Hematopoietic multipotent progenitor cell treated with erythropoietin and hydrocortisone succinate and interleukin-3 and kit ligand, for 17 days (in vitro differentiated cells): ENCODE data around the gene NHLRC4.
A peak's percentile ranks its signal among the peaks of the same experiment; 100 is the strongest.
"Not testable (repeated sequence)": the region's sequence is repeated elsewhere in the genome, so short reads cannot be mapped to it uniquely, and the experiment has no call there.

Experiments used
- DNase-seq: peaks from one replicate; pipeline ENCODE4 v3.0.0-alpha.2; 2015; ENCODE audit warnings: low spot score

The NHLRC4 gene

DNA sequence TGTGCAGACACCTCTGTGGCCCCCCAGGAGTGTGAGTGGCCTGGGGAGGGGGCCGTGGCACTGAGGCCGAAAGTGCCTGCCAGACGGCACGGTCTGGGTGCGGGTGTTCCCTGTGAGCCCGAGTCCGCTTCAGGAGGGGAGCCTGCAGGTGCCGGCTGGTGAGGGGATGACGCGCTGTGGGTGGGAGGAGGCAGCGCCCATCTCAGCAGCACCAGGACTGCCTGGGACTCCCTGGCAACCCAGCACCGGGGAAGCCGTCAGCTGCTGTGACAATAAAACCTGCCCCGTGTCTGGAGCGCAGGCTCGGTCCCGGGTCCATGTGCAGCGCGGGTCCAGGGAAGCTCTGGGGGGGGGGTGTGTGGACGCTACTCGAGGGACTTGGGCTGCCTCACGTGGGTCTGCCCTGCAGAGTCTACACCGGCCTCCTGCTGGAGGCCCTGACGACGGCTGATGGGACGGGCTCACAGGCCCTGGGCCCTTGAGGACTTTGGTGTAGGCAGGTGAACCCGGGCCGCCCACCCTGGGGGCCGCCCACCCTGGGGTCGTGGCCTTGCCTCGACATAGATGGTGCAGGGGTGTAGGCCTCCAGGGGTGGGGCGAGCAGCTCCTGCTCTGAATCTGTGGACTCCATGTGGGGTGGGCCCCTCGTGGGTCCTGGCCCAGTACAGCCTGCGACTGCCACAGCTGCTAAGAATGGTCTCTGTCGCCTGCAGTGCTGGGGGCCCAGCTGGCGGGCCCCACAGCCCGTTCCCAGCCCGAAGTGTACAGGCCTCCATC lies 17.2 kb downstream of the NHLRC4 start:
- DNase-seq: peak; percentile 25

DNA sequence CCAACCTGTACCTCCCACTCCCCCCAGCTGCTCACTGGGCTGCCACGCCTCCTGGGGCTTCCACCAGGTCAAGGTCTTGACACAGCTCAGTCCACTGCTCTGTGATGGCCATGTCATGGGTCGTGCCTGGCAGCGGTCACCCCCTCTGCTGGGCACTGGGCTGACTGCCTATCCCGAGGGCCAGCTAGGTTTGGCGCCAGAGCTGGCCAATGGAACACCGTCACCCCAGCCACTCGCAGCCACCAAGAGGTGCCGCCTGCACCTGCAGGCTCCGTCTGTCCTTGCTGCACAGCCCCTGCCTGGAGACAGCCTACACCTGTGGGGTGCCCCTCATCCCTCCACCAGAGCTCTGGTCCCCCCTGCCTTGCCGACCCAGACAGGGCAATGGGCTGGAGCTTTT lies 18.5 kb downstream of the NHLRC4 start:
- peak; percentile 24 for DNase-seq

DNA sequence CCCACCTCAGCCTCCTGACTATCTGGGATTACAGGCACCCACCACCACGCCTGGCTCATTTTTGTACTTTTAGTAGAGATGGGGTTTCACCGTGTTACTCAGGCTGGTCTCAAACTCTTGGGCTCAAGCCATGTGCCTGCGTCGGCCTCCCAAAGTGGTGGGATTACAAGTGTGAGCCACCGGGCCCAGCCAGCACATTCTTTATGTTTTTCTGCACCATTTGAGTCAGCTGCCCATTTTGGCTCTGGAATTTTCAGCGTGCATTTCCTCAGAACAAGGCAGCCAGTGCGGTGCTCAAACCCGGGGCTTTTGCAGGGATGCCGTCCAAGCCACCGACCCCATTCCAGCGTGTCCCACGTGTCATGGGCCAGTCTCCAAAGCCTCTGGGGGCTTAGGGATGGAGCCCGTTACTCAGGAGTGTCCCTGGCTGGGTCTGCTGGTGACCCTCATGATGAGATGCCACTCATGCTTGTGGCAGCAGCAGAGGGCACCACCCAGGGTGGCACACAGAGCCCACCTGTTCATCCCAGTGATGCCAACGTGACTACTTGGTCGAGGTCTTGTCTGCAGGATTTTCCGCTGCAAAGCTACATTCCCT lies 19.3 kb downstream of the NHLRC4 start:
- no peak for DNase-seq

DNA sequence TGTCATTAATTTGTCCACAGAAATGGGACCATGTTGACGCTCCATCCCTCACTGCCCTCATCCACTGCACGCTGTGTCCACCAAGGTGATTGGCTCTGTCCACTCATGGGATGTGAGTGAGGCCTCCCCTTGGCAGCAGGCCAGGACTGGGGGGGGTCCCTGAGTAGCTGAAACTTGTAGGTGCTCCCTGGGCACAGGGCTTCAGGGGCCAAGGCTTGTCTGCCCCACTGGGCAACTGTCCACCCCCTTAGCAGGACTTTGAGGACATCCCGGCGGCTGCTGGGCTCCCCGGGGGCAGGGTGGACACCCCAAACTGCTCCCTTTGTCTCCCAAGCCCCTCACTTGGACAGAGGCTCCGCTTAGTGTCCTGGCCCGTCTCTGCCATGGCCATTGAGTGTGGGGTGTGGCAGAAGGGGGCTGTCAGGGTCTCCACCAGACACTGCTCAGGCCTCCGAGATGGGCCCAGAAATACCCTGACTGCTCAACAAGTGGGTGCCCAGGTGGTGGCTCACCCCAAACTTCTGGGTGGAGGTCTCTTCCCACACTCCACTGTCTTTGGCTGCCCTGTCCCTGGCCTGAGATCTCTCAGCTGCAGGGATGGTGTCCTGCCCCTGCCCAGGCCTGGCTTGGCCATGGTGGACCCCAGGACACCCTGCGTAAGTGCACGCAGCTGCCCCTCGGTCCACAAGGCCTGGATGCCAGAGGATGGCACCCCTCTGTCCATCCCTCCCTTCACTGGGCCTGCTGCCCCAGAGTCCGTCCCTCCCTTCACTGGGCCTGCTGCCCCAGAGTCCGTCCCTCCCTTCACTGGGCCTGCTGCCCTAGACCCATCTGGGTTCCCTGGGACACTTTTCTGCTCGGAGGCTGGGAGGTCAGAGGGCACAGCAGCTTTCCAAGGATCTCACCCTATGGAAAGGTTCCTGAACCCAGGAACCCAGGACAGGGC lies 20.1 kb downstream of the NHLRC4 start:
- peak; percentile 29 for DNase-seq

DNA sequence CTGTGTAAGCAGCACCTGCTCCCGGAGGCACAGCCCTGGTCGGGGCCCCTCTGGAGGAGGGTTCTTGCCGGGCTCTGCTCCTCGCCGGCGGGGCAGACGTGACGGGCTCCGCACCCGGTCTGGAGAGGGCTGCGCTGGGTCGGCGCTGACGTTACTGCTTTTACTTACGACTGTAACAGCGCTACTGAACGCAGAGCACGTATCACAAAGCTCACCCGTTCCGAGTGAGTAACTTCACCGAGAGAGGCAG lies 21.8 kb downstream of the NHLRC4 start:
- DNase-seq: peak; percentile 63

DNA sequence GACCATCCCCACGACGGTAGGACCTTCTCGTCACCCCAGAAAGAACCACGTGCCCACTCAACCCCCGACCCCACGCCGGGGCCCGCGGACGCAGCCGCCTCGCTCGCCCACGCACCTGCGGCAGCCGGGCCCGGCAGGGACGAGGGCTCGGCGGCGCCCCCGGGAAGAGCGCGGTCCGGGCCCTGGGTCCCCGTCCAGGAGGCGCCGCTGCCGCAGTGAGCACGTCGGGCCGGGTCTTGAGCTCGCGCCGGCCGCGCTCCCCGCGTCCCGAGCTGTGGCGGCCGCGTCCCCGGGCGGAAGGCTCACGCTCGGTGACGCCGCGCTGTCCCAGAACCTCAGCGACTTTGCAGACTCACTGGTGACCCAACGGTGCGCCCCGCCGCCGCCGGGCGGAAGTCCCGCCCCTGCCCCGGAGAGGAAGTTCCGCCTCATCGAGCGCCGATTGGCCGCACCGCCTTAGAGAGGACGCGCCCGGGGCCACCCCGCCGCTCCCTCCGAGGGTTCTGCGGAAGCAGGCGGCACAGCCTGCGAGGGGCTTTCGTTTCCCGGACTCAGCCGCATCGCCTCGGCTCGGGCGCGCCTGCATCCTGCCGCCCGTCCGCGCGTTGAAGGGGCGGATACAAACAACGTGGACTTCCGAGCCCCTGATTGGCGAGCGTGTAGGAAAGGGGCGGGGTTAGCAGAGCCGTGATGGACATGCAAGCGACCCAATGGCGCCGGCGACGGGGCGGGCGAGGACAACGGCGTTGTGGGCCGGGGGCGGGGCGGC lies 22.3 kb downstream of the NHLRC4 start:
- peak; percentile 99 for DNase-seq

DNA sequence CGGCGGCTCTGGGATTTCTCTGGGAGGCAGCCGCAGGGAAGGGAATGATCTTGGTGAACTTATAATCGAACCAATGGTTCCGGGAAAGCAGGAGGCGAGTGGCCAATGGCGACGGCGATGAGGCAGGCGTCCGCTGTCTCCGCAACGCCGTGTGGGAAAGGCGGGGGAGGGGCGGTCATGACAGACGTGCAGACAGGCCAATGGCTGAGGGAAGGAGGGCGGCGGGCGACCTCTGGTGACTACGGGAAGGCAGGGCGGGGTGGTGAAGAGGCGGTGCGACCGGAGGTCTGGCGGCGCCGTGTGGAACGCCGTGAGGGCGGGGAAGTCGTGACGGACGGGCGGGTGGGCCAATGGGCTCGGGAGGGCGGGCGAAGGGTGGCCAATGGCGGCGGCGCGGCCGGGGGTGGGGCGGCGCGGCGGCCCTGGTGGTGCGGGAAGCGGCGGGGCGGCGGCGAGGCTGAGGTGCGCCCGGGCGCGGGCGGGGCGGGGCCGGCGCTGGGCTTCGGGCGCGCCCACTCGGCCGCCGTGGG lies 22.9 kb downstream of the NHLRC4 start, which contains the start of gene RAB40C:
RAB40C (plus strand) TSS at position 409 of the 530 bp plus-strand sequence. CDS start 226 bp downstream, outside the sequence.
- peak; percentile 99 for DNase-seq

DNA sequence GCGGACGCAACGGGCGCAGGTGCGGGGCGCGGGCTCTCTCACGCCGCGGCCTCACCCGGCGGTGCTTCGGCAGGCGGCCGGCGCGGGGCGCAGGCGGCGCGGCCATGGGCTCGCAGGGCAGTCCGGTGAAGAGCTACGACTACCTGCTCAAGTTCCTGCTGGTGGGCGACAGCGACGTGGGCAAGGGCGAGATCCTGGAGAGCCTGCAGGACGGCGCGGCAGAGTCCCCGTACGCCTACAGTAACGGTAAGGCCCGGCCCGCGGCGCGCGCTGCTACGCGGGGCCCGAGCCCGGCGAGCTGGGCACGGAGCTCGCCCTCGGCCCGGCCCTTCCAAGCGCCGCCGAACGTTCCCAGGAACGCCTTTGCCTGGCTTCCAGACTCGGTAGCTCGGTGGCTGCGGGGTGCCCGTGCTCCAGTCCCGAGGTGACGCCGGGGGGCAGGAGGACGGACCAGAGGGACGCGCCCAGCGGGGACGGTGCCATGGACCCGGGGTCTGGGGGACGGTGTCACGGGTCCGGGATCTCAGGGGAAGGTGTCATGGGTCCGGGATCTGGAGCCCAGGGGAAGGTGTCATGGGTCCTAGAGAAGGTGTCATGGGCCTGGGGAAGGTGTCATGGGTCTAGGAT lies 23.5 kb downstream of the NHLRC4 start:
- no peak for DNase-seq

DNA sequence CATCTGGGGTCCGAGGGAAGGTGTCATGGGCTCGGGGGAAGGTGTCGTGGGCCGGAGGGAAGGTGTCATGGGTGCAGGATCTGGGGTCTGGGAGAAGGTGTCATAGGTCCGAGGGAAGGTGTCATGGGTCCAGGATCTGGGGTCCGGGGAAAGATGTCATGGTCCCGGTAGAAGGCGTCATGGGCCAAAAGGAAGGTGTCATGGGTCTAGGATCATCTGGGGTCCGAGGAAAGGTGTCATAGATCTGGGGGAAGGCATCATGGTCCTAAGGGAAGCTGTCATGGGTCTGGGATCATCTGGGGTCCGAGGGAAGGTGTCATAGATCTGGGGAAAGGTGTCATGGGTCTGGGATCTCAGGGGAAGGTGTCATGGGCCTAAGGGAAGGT lies 24.0 kb downstream of the NHLRC4 start:
- DNase-seq: no peak

DNA sequence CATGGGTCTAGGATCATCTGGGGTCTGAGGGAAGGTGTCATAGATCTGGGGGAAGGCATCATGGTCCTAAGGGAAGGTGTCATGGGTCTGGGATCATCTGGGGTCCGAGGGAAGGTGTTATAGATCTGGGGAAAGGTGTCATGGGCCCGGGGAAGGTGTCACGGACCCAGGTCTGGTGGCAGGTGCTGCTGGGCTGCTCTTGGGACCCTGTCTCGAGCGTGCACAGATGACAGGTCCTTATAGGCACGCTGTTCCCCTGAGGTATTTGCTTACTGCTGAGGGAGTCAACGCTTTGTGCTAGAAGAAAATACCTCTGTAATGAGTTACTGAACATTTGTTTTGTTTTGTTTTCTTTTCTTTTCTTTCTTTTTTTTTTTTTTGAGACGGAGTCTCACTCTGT lies 24.4 kb downstream of the NHLRC4 start:
- DNase-seq: no peak

DNA sequence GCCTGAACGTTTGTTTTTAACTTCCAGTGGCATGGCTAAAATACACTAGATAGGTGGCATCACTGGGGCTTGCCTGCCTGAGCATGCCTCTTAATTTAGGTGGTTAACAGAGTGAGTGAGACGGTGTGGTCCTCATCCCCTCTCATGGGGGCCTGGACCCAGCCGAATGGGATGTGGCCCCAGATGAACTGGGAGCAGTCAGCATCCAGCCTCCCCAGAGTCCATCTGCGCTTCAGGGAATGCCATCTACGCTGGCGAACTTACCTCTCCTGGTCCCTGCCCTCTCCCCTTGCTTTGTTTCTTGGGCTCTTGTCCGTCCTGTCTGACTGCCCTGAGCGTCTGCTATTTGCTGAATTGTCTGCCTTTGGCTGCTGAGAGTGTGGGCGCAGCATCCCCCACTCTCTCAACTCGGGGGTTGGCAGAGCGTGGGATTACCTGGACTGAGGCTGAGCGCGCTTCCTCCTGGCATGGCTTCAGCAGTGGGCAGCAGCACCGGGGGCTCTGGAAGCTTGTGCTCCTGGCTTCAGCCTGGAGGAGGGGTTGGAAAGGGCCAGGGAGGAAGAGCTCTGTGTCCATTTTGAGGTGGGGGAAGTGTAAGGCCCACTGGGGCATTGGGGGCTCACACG lies 25.2 kb downstream of the NHLRC4 start:
- DNase-seq: no peak

DNA sequence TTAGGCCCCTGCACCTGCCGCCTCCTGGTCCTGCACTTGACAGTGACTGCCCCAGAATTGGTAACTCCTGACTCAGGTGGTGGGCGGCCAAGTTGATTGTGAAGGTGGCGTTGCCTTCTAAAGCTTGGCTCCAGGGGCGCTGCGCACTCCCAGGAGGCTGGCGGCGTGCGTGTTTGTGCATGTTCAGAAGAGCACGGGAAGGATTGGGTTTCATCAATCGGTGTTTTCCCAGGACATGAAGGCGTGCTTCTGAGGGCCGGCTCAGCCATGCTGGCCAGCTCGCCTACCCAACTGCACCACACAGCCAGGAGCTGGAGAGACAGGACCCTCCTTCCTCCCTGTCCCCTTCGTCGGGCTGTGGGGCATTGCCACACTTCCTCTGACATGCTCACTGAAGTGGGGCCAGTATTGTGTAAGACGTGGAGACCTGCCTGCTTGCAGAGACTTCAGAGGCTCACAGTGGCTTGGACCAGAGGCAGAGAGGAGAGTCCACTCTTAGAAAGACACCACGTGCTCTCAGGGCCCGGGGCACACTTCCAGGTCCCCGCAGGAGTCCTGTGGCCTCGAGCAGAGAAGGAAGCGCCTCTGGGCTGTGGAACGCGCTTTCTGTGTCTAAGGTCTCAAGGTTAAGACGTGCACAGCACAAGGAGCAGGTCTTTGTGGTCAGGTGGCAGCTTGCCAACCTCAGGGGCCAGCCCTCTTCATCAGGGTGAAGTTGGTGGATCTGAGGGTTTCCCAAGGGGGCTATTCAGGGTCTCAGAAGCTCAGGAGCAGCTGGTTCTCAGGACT lies 25.9 kb downstream of the NHLRC4 start:
- DNase-seq: no peak

DNA sequence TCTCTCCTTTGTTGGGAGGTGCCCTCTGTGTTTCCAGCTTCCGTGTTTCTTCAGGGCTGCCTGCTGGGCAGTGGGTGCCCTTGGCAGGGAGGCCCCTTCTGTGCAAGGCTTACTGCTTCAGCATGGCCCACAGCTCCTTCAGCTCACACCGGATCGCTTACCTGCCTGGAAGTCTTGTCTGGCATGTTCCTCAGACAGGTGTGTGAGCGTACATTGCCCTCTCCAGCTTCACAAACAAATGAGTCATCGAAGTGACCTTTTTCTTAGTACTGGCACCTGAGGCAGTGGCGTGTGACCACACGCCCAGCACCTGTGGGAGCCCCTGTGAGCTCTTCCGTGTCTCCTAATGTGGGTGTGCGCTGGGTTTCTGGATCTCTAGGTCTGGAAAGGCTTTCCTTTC lies 26.6 kb downstream of the NHLRC4 start:
- DNase-seq: no peak

DNA sequence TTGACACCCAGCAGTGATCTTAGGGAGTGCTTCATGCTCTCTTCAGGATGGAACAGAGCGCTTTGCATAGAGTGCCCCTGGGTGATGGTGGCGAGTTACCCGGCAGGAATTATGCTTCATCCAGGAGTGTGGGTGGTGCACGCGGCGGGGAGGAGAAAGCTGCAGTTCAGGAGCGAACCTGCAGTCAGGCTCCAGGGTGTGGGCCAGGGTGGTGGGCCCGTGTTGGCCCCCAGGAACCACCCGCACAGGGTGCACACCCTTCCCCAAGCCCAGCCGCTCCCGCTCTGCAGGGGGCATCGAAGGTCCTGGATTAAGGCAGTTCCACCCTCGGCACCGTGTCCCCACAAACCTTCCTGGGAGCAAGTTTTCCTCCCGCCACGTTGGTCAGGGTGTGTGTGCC lies 27.0 kb downstream of the NHLRC4 start:
- DNase-seq: no peak

DNA sequence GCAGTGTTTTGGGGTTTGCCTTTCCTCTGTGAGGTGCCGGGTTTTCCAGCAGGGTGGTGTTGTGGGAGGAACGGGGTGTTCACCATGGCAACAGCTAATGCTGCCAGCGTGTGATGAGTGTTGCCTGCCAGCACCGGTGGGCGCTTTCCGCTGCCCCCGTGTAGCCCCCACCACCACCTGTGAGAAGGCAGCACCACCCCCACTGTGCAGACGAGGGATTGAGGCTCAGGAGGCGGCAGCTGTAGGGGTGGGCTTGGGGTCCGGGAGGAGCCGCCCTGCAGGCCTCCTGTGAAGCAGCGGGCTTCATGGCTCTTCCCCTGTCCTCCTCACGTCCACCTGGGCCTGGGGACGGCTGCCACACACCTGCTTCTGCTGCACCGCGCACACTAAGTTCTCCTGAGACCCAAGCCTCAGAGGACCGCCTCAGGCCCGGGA lies 28.3 kb downstream of the NHLRC4 start:
- DNase-seq: no peak

DNA sequence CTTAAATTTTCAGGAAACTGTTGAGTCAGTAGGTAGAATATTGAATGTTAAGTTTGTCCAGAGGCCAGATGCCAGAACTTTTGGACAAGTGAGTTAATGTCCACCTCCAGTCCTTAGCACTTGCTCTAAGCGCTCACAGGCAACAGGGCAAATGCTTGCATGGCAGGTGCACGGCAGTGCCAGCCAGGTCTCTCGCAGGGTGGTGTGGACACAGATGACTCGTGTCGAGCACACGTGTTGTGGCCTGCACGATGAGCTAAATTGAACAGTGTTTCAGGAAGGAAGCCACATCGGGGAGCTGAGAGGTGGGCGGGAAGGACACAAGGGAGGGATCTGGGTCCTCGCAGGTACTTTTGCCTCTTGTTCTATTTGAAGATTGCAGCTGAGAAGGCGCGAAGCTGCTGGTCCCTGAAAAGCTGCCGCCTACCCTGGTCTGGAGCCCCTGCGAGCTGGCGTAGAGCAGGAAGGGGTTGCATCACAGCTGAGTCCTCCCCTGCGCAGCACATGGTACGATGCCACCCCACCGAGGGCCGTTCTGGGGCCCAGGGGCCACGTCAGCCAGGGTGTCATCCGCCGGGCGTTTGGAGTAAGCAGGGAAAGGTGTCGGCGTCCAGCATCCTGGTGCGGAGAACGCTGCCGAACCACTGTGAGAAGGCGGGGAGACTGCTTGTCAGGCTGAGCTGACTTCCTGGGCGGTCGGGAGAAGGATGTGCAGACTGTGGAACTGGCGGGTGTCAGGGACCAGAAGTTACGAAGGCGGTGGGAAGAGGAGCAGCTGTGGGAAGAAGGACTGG lies 29.3 kb downstream of the NHLRC4 start:
- no peak for DNase-seq

DNA sequence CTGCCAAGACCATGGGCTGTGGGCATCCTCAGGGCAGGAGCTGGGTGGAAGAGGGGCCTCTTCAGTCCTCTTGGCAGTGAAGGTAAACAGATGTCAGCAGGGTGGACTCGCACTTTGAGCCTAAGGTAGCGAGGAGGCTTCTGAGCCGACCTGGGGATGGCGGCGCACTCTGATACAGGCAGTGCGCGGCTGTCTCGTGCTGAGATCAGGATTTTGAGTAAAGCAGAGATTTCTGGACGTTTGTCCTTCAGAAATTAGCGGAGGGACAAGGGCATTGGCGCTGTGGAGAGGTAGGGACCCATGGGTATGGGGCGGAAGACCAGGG lies 29.9 kb downstream of the NHLRC4 start:
- no peak for DNase-seq

DNA sequence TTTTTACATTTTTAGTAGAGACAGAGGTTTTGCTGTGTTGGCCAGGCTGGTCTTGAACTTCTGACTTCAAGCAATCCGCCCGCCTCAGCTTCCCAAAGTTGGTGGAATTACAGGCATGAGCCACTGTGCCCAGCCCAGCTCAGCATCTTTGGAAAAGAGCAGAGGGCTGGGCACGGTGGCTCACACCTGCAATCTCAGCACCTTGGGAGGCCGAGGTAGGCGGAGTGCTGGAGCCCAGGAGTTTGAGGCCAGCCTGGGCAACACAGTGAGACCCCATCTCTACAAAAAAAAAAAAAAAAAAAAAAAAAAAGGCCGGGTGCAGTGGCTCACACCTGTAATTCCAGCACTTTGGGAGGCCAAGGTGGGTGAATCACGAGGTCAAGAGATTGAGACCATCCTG lies 30.9 kb downstream of the NHLRC4 start:
- not testable (repeated sequence) for DNase-seq
